Activated naive CD4-positive, alpha-beta T cell treated with anti-CD3 and anti-CD28 coated beads, Interleukin-2, amount 10 ng/mL, durations not matched to agents 7 days and 5 days (primary cell): ENCODE data around the gene IGSF3.

Experiments used
- CTCF ChIA-PET: fragments of 350-600 bp; sonication (Branson Sonifier 250); formaldehyde crosslinking; loops from one replicate; lab custom pipeline; 2021; ENCODE audit warnings: antibody characterized with exemption; lab: Charles Lee
- DNase-seq: peaks from one replicate; pipeline ENCODE4 v3.0.0-alpha.2; 2020
- H3K27ac Mint-ChIP-seq: one replicate; pipeline ENCODE4 v1.8.0; 2021; ENCODE audit warnings: mild to moderate bottlenecking, moderate library complexity, mixed read lengths
- H3K27me3 Mint-ChIP-seq: one replicate; pipeline ENCODE4 v1.8.0; 2021; ENCODE audit warnings: mild to moderate bottlenecking, mixed read lengths
- H3K36me3 Mint-ChIP-seq: one replicate; pipeline ENCODE4 v1.8.0; 2021; ENCODE audit warnings: mixed read lengths
- H3K4me1 Mint-ChIP-seq: one replicate; pipeline ENCODE4 v1.8.0; 2021; ENCODE audit warnings: mixed read lengths
- H3K4me3 Mint-ChIP-seq: one replicate; pipeline ENCODE4 v1.8.0; 2021; ENCODE audit warnings: mild to moderate bottlenecking, moderate library complexity, mixed read lengths
- H3K9me3 Mint-ChIP-seq: one replicate; pipeline ENCODE4 v1.8.0; 2021; ENCODE audit warnings: mixed read lengths

Gene IGSF3

DNA sequence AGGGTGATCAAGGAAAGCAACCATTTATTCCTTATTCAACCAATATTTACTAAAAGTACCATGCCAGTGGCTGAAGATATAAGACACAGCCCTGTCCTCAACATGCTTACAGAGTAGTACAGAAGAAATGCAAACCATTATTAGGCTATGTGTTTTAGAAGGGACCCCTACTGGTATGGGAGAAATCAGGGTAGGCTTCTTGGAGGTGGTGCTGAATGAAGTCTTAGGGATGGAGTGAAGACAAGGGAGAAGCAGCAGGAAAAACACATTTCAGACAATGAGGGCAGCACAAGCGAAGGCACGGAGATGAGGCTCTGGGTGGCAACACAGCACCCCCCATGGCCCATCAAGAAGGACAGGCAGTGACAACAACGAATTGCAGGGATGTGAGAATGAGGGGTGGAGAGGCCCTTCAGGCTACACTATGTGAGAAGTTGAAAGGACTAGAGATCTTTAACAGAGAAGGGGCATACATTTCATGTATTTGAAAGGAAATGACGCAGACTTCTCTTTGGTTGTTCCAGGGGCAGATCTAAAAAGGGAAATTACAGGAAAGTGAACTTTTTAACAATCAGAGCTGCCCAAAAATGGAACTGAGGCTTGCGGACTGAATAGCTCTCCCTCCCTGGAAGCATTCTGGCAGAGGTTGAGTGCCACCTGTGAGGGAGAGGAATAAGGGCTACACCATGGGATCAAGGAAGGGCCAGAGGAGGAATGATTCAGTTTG lies 79.9 kb downstream of the IGSF3 start:
- H3K36me3 Mint-ChIP-seq, result no peaks in the 10 kb centered on the region
- CTCF ChIA-PET, result interaction anchor here (1.8 kb wide), 1 partner anchor 13 kb away, joined by 4 read pairs; no protein-coding TSS in a partner anchor
- no peak for DNase-seq
- no peak overlapping the region for H3K4me3 Mint-ChIP-seq
- H3K4me1 Mint-ChIP-seq, result peaks cover 9% of the 10 kb centered on the region
- peaks cover 20% of the 10 kb centered on the region for H3K27me3 Mint-ChIP-seq
- H3K27ac Mint-ChIP-seq, result no peak overlapping the region
- H3K9me3 Mint-ChIP-seq, result no peaks in the 10 kb centered on the region

GRCh38 chr1:116586741-116587143 lies 80.8 kb downstream of the IGSF3 start:
- no peak for DNase-seq
- no peaks in the 10 kb centered on the region for H3K36me3 Mint-ChIP-seq
- no peak overlapping the region for H3K4me3 Mint-ChIP-seq

GRCh38 chr1:116585886-116586285 lies 81.6 kb downstream of the IGSF3 start:
- CTCF ChIA-PET, result interaction anchor here (1.8 kb wide), 1 partner anchor 11 kb away, joined by 4 read pairs; no protein-coding TSS in a partner anchor

More at GRCh38 chr1:116586741-116587143, 80.8 kb downstream of the IGSF3 start:
- H3K4me1 Mint-ChIP-seq, result peaks cover 9% of the 10 kb centered on the region
- no peaks in the 10 kb centered on the region for H3K9me3 Mint-ChIP-seq
- H3K27me3 Mint-ChIP-seq, result peaks cover 14% of the 10 kb centered on the region
- H3K27ac Mint-ChIP-seq, result no peak overlapping the region
- CTCF ChIA-PET, result interaction anchor here (1.8 kb wide), 1 partner anchor 12 kb away, joined by 4 read pairs; no protein-coding TSS in a partner anchor

DNA sequence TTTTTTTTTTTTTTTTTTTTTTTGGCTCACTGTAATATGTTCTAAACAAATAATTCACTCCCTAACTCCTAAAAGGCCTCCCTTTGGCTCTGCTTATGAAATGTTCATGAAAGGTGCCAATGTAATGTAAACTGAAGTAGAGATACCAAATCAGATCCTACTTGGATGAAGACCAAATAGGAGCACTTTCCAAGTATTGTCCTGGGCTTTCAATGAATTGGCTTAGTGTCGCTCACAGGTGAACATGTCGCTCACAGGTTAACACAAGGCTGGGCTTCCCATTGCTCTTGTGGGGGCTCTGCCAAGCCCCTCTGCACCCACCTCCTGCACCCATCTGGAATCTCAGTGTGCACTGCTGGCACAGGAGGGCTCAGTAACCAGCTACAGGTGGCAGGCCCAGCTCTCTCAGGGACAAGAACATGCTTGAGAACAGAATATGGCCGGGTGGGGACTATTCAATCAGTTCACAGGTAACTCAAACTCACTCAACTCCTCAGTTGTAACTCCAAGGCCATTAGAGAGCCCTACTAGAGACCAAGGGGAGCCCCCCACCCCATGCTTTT lies 86.1 kb downstream of the IGSF3 start:
- Mint-ChIP-seq H3K4me1 (no peaks in the 10 kb centered on the region), H3K27me3 (peaks cover 22% of the 10 kb centered on the region), H3K36me3 (no peaks in the 10 kb centered on the region), H3K9me3 (no peaks in the 10 kb centered on the region), H3K27ac (no peak overlapping the region), H3K4me3 (no peak overlapping the region)
- CTCF ChIA-PET, result interaction anchor here (0.9 kb wide), 1 partner anchor 14 kb away, joined by 3 read pairs; no protein-coding TSS in a partner anchor
- DNase-seq, result no peak

More at GRCh38 chr1:116585886-116586285, 81.6 kb downstream of the IGSF3 start:
- H3K36me3 Mint-ChIP-seq, result no peaks in the 10 kb centered on the region
- H3K9me3 Mint-ChIP-seq, result no peaks in the 10 kb centered on the region
- no peak overlapping the region for H3K27ac Mint-ChIP-seq
- peaks cover 14% of the 10 kb centered on the region for H3K27me3 Mint-ChIP-seq
- peaks cover 9% of the 10 kb centered on the region for H3K4me1 Mint-ChIP-seq
- no peak for DNase-seq
- no peak overlapping the region for H3K4me3 Mint-ChIP-seq

GRCh38 chr1:116580446-116581322 lies 86.8 kb downstream of the IGSF3 start:
- no peaks in the 10 kb centered on the region for H3K9me3 Mint-ChIP-seq
- H3K36me3 Mint-ChIP-seq, result no peaks in the 10 kb centered on the region
- H3K27me3 Mint-ChIP-seq, result peaks cover 26% of the 10 kb centered on the region
- no peak for DNase-seq
- no peak overlapping the region for H3K4me3 Mint-ChIP-seq
- CTCF ChIA-PET, result no interaction called here
- no peaks in the 10 kb centered on the region for H3K4me1 Mint-ChIP-seq
- H3K27ac Mint-ChIP-seq, result no peak overlapping the region

GRCh38 chr1:116579259-116579875 lies 88.2 kb downstream of the IGSF3 start:
- no peaks in the 10 kb centered on the region for H3K9me3 Mint-ChIP-seq
- no peak overlapping the region for H3K4me3 Mint-ChIP-seq
- H3K4me1 Mint-ChIP-seq, result peaks cover 3% of the 10 kb centered on the region
- H3K36me3 Mint-ChIP-seq, result no peaks in the 10 kb centered on the region
- no peak overlapping the region for H3K27ac Mint-ChIP-seq
- peaks cover 35% of the 10 kb centered on the region for H3K27me3 Mint-ChIP-seq
- no peak for DNase-seq
- CTCF ChIA-PET, result no interaction called here

DNA sequence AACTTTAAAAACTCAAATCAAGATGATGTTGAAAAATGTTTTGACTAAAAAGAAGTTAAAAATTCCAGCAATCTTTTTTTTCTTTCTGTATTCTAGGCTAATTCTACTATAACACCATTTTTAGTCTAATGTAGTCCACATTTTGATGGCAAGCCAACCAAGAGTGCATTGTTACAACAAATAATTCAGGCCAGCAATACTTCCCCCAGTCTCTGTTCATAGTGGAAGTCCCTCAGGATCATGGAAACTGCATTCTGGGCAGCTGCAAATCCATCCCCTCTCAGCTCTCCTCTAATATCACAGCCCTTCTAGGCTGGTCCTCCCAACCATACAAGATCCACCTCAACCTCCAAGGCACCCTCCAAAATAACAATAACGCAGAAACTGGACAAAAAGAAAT lies 89.0 kb downstream of the IGSF3 start:
- Mint-ChIP-seq H3K27me3 (peaks cover 40% of the 10 kb centered on the region), H3K27ac (no peak overlapping the region), H3K9me3 (no peaks in the 10 kb centered on the region), H3K4me3 (no peak overlapping the region), H3K36me3 (no peaks in the 10 kb centered on the region), H3K4me1 (peaks cover 6% of the 10 kb centered on the region)
- DNase-seq, result no peak
- CTCF ChIA-PET, result interaction anchor here (1.3 to 2.3 kb wide), 2 partner anchors 17 to 546 kb away, joined by 3 to 10 read pairs; no protein-coding TSS in a partner anchor

- Mint-ChIP-seq H3K27me3 (peaks cover 40% of the 10 kb centered on the region), H3K9me3 (no peaks in the 10 kb centered on the region), H3K27ac (no peak overlapping the region), H3K4me1 (peaks cover 6% of the 10 kb centered on the region), H3K36me3 (no peaks in the 10 kb centered on the region), H3K4me3 (no peak overlapping the region)
- CTCF ChIA-PET, result interaction anchor here (1.3 to 2.3 kb wide), 2 partner anchors 18 to 547 kb away, joined by 3 to 10 read pairs; no protein-coding TSS in a partner anchor
- DNase-seq, result no peak
Observed at GRCh38 chr1:116577759-116578314, 89.7 kb downstream of the IGSF3 start.

DNA sequence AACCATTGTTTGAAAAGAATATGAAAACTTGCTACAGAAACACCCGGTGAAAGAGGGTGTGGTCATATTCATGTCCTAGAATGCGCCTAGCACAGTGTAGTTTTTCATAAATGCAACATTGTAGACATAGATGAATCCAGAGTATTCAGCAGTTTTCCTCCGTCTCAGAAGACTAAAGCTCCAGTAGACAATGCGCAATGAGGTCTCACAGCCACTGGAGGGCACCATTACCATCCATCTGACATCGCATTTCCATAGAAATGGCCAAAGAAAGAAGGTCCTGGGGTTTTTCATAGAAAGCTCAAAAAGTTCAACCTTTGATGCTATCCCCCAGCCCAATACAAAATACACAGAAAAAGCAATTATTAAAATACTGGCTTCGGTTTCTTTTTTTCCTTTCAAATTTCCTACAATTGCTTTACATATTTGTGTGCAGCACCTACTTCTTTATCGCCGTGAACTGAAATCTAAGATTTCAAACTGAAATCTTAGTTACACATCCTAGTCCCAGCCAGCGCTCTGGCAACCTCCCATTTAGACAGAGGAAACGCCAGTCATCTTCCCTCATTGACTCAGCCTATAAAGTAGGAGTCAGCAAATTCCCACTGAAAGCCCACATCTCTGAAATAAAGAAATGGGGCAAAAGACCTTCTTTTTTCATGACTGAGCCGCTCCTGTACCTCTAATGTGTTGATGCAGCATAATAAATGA lies 92.8 kb downstream of the IGSF3 start:
- DNase-seq, result peak; percentile 71
- peaks cover 53% of the 10 kb centered on the region for H3K27me3 Mint-ChIP-seq
- peaks cover 26% of the 10 kb centered on the region for H3K4me1 Mint-ChIP-seq
- peaks cover 5% of the 10 kb centered on the region for H3K36me3 Mint-ChIP-seq
- H3K27ac Mint-ChIP-seq, result no peak overlapping the region
- CTCF ChIA-PET, result interaction anchor here (0.6 to 2.5 kb wide), 30 partner anchors 9 to 1184 kb away, joined by 3 to 18 read pairs (median 4); partner anchors contain the start of gene TTF2
- no peaks in the 10 kb centered on the region for H3K9me3 Mint-ChIP-seq
- no peak overlapping the region for H3K4me3 Mint-ChIP-seq

DNA sequence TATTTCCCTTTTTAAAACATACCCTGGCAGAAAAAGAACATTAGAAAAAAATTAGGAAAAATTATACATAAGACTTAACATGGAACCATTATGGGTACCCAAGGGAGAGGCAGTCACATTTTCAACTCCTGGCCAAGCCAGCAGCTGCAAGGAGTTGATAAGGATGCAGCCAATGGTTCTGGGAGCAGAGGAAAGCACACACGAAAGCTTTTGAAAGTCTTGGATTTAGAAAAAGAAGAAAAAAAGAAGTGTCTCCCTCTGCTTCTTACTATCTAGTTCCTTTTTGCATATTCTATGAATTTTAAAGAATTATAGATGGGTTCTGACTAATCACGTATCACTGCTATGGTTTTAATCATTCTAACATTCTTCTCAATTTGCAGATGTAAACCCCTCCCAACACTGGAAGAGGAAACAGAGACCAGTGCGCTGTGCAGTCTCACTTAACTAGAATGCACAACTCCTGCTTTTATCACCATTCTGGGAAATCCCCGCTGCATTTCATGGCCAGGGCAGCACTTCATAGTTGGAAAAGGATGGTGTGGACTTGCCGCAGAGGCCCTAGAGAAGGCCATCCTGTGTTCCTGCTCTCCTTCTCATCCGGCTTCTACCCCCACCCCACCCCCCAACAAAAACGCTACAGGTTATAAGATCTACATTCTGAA lies 94.0 kb downstream of the IGSF3 start:
- Mint-ChIP-seq H3K9me3 (no peaks in the 10 kb centered on the region), H3K27ac (no peak overlapping the region), H3K27me3 (peaks cover 44% of the 10 kb centered on the region), H3K36me3 (peaks cover 8% of the 10 kb centered on the region), H3K4me3 (no peak overlapping the region), H3K4me1 (peaks cover 37% of the 10 kb centered on the region)
- DNase-seq, result no peak
- CTCF ChIA-PET, result interaction anchor here (0.7 to 2.5 kb wide), 20 partner anchors 10 to 555 kb away, joined by 3 to 18 read pairs (median 4); partner anchors contain the start of gene TTF2

DNA sequence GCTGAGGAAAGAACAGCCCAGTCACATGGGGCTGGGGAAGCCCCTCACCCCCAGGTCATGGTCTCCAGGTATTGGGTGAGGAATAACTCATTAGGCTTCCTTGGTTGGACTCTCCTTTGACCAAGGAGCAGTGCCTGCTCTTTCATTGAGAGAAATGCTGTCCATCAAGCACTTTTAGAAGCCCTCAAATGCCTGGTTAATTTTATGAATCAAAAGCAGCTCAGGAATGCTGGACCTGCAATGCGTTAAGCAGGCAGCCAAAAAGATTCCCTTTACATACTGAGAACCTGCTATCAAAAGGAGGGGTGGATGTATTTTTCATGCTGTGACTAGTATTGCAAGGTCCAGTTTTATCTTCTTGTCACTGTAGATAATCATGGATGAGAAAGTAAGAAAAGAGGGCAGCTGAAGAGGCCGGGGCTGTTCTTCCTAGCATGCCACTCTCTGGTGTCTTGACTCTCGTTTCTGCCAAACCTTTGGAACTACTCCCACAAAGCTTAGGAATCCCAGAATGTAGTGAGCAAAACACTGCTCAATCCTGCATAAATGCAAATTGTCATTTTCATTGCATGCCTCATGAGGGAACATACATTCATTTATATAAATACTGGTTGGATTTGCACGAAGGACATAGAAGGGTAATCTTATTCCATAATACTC lies 94.6 kb downstream of the IGSF3 start:
- H3K36me3 Mint-ChIP-seq, result peaks cover 10% of the 10 kb centered on the region
- CTCF ChIA-PET, result interaction anchor here (0.7 to 2.5 kb wide), 13 partner anchors 11 to 556 kb away, joined by 3 to 18 read pairs (median 3); partner anchors contain the start of genes CD2 and TTF2
- H3K27me3 Mint-ChIP-seq, result peaks cover 43% of the 10 kb centered on the region
- no peak overlapping the region for H3K27ac Mint-ChIP-seq
- no peak for DNase-seq
- no peaks in the 10 kb centered on the region for H3K9me3 Mint-ChIP-seq
- peaks cover 43% of the 10 kb centered on the region for H3K4me1 Mint-ChIP-seq
- no peak overlapping the region for H3K4me3 Mint-ChIP-seq

DNA sequence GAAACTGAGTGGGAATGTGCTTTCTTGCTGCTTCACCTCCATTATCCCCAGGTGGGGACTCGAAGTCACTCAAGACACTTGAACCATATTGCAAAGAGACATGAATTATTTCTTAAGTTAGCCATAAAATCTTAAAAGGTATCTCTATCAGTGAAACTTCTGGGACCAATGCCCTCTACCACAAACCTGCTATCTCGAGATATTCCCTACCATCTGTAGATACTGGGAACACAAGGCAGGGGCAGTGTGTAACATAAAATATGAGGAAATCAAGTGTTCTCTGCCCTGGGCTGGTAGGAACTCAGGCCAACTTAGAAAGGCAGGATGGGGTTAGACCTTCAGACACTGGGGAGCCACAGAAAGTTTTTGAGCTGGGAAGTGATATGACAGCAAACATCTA lies 95.4 kb downstream of the IGSF3 start:
- H3K4me3 Mint-ChIP-seq, result peak overlapping the region; percentile 75
- DNase-seq, result no peak
- peaks cover 47% of the 10 kb centered on the region for H3K4me1 Mint-ChIP-seq
- H3K36me3 Mint-ChIP-seq, result peaks cover 13% of the 10 kb centered on the region
- no peaks in the 10 kb centered on the region for H3K9me3 Mint-ChIP-seq
- CTCF ChIA-PET, result interaction anchor here (0.8 to 1.7 kb wide), 8 partner anchors 21 to 556 kb away, joined by 3 to 10 read pairs (median 3); partner anchors contain the start of genes CD2 and TTF2
- no peak overlapping the region for H3K27ac Mint-ChIP-seq
- H3K27me3 Mint-ChIP-seq, result peaks cover 37% of the 10 kb centered on the region
